ENCODE results near the gene VPS8.

GRCh38 chr3:185082149-185082548, 270.2 kb downstream of the VPS8 start:
- TF ChIP-seq POLR2A (IDR thresholded peaks at IDR 0.05; ENCODE audit: low read depth, low read length) (no peak), TAF1 (IDR thresholded peaks at IDR 0.05; ENCODE audit: low read depth, low read length) (no peak), POLR2AphosphoS5 (IDR thresholded peaks at IDR 0.05; ENCODE audit: low read depth, low read length) (no peak), POU2F2 (IDR thresholded peaks at IDR 0.05; ENCODE audit: low read depth, low read length) (no peak), SPI1 (IDR thresholded peaks at IDR 0.05; ENCODE audit: low read depth, low read length) (no peak)

All from GM12891 (cell line).